SK-N-SH (cell line): Measurements from ENCODE around the gene TRAF3IP1.

ENCODE experiments used
- GATA2 ChIP-seq: sonication (generic); formaldehyde crosslinking; IDR thresholded peaks from 2 replicates; pipeline ENCODE4 v1.5.0; 2020; ENCODE audit warnings: mild to moderate bottlenecking, missing genetic modification reagents
- NRF1 ChIP-seq: IDR thresholded peaks from 2 replicates; pipeline ENCODE4 v1.6.1; 2012; ENCODE audit warnings: low read depth, mild to moderate bottlenecking, low read length
- SMC3 ChIP-seq: IDR thresholded peaks from 2 replicates; pipeline ENCODE4 v1.6.1; 2012; ENCODE audit warnings: low read depth, low read length, improper control_type of control experiment
- YY1 ChIP-seq: IDR thresholded peaks from 2 replicates; pipeline ENCODE4 v1.4.0; 2012; ENCODE audit warnings: low read depth, mild to moderate bottlenecking
- TF ChIP-seq, protein P1 (sequence below): fragments of 150-350 bp; IDR thresholded peaks from 2 replicates; pipeline ENCODE4 v1.6.1; 2016; ENCODE audit warnings: mild to moderate bottlenecking, low read depth, low read length
- TF ChIP-seq, protein P2 (sequence below): fragments of 200-600 bp; sonication (generic); IDR thresholded peaks from 2 replicates; pipeline ENCODE4 v1.6.1; 2017; ENCODE audit warnings: antibody characterized with exemption, mild to moderate bottlenecking, moderate library complexity
- TF ChIP-seq, protein P3 (sequence below): IDR thresholded peaks from 2 replicates; pipeline ENCODE4 v1.4.0; 2012; ENCODE audit warnings: low read depth

DNA sequence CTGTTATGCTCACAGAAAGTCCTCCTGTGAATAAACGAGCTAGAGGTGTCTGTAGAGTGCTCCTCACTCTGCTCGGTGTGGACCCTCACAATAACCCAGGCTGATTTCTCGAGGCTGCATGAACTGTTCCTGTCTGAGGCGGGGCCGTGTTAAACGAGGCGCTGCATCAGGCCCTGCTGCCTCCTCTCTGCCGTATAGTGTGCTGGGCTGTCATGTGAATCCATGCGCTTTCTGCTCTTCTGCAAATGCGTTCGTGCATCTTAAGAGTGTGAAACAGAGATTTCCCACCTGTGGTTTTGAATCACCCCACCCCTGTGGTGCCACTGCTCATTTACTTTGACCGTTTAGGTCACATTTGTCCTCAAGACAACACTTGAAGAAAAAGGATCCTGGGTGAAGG, 26.2 kb downstream of the TRAF3IP1 start:
- TF ChIP-seq, protein P1, sequence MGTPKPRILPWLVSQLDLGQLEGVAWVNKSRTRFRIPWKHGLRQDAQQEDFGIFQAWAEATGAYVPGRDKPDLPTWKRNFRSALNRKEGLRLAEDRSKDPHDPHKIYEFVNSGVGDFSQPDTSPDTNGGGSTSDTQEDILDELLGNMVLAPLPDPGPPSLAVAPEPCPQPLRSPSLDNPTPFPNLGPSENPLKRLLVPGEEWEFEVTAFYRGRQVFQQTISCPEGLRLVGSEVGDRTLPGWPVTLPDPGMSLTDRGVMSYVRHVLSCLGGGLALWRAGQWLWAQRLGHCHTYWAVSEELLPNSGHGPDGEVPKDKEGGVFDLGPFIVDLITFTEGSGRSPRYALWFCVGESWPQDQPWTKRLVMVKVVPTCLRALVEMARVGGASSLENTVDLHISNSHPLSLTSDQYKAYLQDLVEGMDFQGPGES, result no peak
- TF ChIP-seq SMC3 (no peak), NRF1 (no peak), GATA2 (no peak), YY1 (no peak)
- TF ChIP-seq, protein P2, sequence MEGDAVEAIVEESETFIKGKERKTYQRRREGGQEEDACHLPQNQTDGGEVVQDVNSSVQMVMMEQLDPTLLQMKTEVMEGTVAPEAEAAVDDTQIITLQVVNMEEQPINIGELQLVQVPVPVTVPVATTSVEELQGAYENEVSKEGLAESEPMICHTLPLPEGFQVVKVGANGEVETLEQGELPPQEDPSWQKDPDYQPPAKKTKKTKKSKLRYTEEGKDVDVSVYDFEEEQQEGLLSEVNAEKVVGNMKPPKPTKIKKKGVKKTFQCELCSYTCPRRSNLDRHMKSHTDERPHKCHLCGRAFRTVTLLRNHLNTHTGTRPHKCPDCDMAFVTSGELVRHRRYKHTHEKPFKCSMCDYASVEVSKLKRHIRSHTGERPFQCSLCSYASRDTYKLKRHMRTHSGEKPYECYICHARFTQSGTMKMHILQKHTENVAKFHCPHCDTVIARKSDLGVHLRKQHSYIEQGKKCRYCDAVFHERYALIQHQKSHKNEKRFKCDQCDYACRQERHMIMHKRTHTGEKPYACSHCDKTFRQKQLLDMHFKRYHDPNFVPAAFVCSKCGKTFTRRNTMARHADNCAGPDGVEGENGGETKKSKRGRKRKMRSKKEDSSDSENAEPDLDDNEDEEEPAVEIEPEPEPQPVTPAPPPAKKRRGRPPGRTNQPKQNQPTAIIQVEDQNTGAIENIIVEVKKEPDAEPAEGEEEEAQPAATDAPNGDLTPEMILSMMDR, result no peak
- TF ChIP-seq, protein P3, sequence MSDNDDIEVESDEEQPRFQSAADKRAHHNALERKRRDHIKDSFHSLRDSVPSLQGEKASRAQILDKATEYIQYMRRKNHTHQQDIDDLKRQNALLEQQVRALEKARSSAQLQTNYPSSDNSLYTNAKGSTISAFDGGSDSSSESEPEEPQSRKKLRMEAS, result no peak
